Measurements from ENCODE around the gene ERCC6. TPM values are rescaled to one million over a fixed set of nuclear protein-coding genes. Genes with fewer than 3 reads are reported as not detected.

ERCC6 gene
- total and polyA plus RNA-seq, 7 donors: 2.7 to 19.3 (median 11.5) TPM

GRCh38 chr10:49556723-49557122 lies 17.8 kb upstream of the ERCC6 start:
- TF ChIP-seq CTCF (IDR thresholded peaks at IDR 0.05): no peak
- H3K4me1 ChIP-seq: no peaks in the 10 kb centered on the region
- H3K4me3 ChIP-seq: no peak overlapping the region
- ATAC-seq: no peak
- peaks cover 0 to 3% (median 0%) of the 10 kb centered on the region in 3 donors for H3K27me3 ChIP-seq (ENCODE audit: insufficient read depth in 3 of 3, low read length in 2 of 3)
- no peak overlapping the region for H3K27ac ChIP-seq
- intact Hi-C loops (cut with DNase I): no loop called here
- 65 to 80% (median 79%) methylated on average over 1 of the region's 1 CpG for WGBS, 3 donors
- H3K36me3 ChIP-seq (ENCODE audit: insufficient read depth in 1 of 2, low read depth in 1 of 2): no peaks in the 10 kb centered on the region
- peaks cover 4% of the 10 kb centered on the region for H3K9me3 ChIP-seq
- DNase-seq: no peak

DNA sequence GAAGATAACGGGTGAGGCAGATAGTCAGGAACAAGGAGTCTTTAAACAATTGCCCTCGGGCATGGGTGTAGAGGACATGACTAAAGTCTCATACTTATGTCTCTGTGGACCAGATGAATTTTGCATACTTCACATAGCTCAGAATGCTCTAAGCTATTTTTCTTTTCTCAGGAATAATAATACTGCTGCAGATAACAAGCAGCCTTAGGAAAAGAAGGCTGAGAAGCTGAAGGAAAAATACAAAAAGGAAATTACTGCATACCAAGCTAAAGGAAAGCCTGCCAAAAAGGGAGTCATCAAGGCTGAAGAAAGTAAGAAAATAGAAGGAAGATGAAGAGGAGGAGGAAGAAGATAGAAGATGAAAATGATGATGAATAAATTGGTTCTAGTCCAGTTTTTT lies 13.4 kb upstream of the ERCC6 start:
- WGBS, 3 donors: 58 to 72% (median 70%) methylated on average over 2 of the region's 2 CpGs
- H3K9me3 ChIP-seq: peaks cover 4% of the 10 kb centered on the region
- H3K27ac ChIP-seq: no peak overlapping the region
- no peak overlapping the region for H3K4me3 ChIP-seq
- DNase-seq (no peak), ATAC-seq (no peak)
- H3K36me3 ChIP-seq (ENCODE audit: insufficient read depth in 1 of 2, low read depth in 1 of 2): no peaks in the 10 kb centered on the region
- H3K4me1 ChIP-seq: no peaks in the 10 kb centered on the region
- intact Hi-C loops (cut with DNase I): no loop called here
- H3K27me3 ChIP-seq (ENCODE audit: insufficient read depth in 3 of 3, low read length in 2 of 3): no peaks in the 10 kb centered on the region
- no peak for TF ChIP-seq CTCF (IDR thresholded peaks at IDR 0.05)

- H3K9me3 ChIP-seq: no peaks in the 10 kb centered on the region
- ATAC-seq: no peak
- 35 to 46% (median 44%) methylated on average over 3 to 4 of the region's 4 CpGs for WGBS, 3 donors
- no peak for TF ChIP-seq CTCF (IDR thresholded peaks at IDR 0.05)
- no peak for DNase-seq
- no peak overlapping the region for H3K27ac ChIP-seq
- H3K4me1 ChIP-seq: no peaks in the 10 kb centered on the region
- no peaks in the 10 kb centered on the region for H3K36me3 ChIP-seq (ENCODE audit: insufficient read depth in 1 of 2, low read depth in 1 of 2)
- no peak overlapping the region for H3K4me3 ChIP-seq
- H3K27me3 ChIP-seq (ENCODE audit: insufficient read depth in 3 of 3, low read length in 2 of 3): no peaks in the 10 kb centered on the region
- intact Hi-C loops (cut with DNase I): no loop called here
Observed at GRCh38 chr10:49550563-49550962, 11.6 kb upstream of the ERCC6 start.

DNA sequence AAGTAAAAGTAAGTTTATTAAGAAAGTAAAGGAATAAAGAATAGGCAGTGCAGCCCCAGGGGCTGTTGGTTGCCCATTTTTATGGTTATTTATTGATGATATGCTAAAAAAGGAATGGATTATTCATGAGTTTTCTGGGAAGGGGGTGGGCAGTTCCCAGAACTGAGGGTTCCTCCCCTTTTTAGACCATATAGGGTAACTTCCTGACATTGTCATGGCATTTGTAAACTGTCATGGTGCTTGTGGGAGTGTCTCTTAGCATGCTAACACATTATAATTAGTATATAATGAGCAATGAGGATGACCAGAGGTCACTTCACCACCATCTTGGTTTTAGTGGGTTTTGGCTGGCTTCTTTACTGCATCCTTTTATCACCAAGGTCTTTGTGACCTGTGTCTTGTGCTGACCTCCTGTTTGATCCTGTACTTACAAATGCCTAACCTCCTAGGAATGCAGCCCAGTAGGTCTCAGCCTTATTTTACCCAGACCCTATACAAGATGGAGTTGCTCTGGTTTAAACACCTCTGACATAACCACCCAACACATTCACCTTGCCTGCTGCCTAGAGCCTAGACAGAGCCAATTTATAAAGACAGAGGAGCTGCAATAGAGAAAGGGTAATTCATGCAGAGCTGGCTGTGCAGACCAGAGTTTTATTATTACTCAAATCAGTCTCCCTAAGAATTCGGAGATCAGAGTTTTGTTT lies 10.9 kb upstream of the ERCC6 start:
- DNase-seq: no peak
- Histone ChIP-seq H3K27me3 (ENCODE audit: insufficient read depth in 3 of 3, low read length in 2 of 3) (no peaks in the 10 kb centered on the region), H3K4me3 (no peak overlapping the region), H3K36me3 (ENCODE audit: insufficient read depth in 1 of 2, low read depth in 1 of 2) (no peaks in the 10 kb centered on the region), H3K27ac (no peak overlapping the region), H3K9me3 (peaks cover 3% of the 10 kb centered on the region), H3K4me1 (no peaks in the 10 kb centered on the region)
- no peak for ATAC-seq
- 81 to 89% (median 86%) methylated on average over 1 of the region's 1 CpG for WGBS, 3 donors
- no peak for TF ChIP-seq CTCF (IDR thresholded peaks at IDR 0.05)
- intact Hi-C loops (cut with DNase I): no loop called here

DNA sequence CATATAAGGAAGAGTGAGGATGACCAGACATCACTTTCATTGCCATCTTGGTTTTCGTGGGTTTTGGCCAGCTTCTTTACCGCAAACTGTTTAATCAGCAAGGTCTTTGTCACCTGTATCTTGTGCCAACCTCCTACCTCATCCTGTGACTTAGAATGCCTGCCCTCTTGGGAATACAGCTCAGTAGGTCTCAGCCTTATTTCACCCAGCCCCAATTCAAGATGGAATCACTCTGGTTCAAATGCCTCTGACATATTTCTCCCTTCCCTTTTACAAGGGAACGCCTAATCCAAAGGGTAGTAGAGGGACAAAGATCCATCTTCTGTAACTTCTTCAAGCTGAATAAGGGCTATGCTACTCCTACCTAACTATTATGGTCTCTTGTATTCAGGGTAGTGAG lies 4.7 kb upstream of the ERCC6 start:
- intact Hi-C loops (cut with DNase I): no loop called here
- no peaks in the 10 kb centered on the region for H3K4me1 ChIP-seq
- WGBS, 3 donors: 85 to 98% (median 85%) methylated on average over 3 of the region's 3 CpGs
- no peak overlapping the region for H3K4me3 ChIP-seq
- ATAC-seq: no peak
- H3K27me3 ChIP-seq (ENCODE audit: insufficient read depth in 3 of 3, low read length in 2 of 3): no peaks in the 10 kb centered on the region
- no peak for DNase-seq
- TF ChIP-seq CTCF (IDR thresholded peaks at IDR 0.05): no peak
- H3K27ac ChIP-seq: no peak overlapping the region
- H3K9me3 ChIP-seq: peaks cover 3% of the 10 kb centered on the region
- H3K36me3 ChIP-seq (ENCODE audit: insufficient read depth in 1 of 2, low read depth in 1 of 2): no peaks in the 10 kb centered on the region

Data from psoas muscle (tissue), 8 donors.